GM12891 (cell line): ENCODE data around the gene MUC2.

ENCODE experiments used
- DNase-seq: peaks from one replicate; pipeline ENCODE4 v3.0.0; 2011; ENCODE audit warnings: low spot score; ENCODE audit not compliant: insufficient read length
- FAIRE-seq: peaks from 2 replicates; lab custom pipeline; 2011; peaks lifted over from hg19 to GRCh38; lab: Jason Lieb, UNC
- PAX5 ChIP-seq: IDR thresholded peaks from 2 replicates; pipeline ENCODE4 v1.6.1; 2011; ENCODE audit warnings: low read length, moderate library complexity, mild to moderate bottlenecking; ENCODE audit not compliant: insufficient read depth, severe bottlenecking
- POLR2A ChIP-seq: IDR thresholded peaks from 2 replicates; pipeline ENCODE4 v1.6.1; 2011; ENCODE audit warnings: low read depth, low read length, control low read depth
- POLR2AphosphoS5 ChIP-seq: IDR thresholded peaks from 2 replicates; pipeline ENCODE4 v1.6.1; 2011; ENCODE audit warnings: low read depth, low read length, control low read depth
- POU2F2 ChIP-seq: IDR thresholded peaks from 2 replicates; pipeline ENCODE4 v1.6.1; 2011; ENCODE audit warnings: low read depth, mild to moderate bottlenecking, control low read depth, low read length, moderate library complexity
- SPI1 ChIP-seq: IDR thresholded peaks from 2 replicates; pipeline ENCODE4 v1.6.1; 2011; ENCODE audit warnings: low read depth, low read length, control low read depth
- TAF1 ChIP-seq: IDR thresholded peaks from 2 replicates; pipeline ENCODE4 v1.6.1; 2011; ENCODE audit warnings: low read depth, low read length, control low read depth

Gene MUC2

DNA sequence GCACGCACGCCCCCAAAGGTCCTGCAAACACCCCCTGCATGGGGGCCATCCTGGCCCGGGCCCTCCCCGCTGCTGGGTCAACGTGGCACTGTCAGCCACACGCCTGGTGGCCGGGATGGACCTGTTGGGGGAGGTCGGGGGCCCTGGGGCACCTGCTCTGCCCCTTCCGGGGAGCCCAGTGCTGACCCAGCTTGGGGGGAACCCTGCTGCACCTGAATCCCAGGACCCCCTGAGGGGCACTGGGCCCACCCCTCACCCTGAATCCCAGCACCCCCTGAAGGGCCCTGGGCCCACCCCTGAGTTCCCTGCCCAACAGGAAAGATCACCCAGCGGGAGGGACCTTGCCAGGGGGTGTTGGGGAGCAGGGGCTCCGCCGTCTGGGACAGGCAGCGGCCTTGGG lies 37.7 kb upstream of the MUC2 start:
- FAIRE-seq: no peak
- no peak for TF ChIP-seq POLR2A
- no peak for TF ChIP-seq SPI1
- TF ChIP-seq PAX5: no peak
- TF ChIP-seq TAF1: no peak
- TF ChIP-seq POU2F2: no peak
- no peak for TF ChIP-seq POLR2AphosphoS5

DNA sequence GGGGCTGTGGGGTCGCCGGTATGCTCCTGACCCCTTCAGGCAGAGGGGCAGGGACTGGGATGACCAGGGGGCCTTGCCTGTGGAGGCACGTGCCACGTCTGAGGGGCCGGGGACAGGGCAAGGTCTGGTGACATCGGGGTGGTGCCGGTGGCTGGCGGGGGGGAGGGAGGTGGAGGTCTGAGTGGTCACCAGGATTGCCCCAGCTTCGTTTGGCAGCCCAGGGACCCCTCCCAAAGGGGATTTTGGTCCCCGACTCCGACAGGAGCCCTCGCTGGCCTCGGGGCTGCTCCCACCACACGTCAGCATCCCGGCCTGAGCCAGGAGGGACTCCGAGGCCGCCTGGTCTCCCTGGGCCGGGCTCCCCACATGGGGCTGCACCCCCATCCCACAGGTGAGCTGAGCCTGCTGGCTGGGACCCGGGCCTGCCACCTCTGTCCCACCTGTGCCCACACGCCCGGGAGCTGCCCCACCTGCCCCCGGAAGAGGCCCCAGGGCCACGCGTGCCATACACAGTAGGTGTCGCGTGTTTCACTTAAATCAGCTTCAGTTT lies 37.1 kb upstream of the MUC2 start:
- DNase-seq (no peak), FAIRE-seq (no peak)
- TF ChIP-seq TAF1 (no peak), POLR2AphosphoS5 (no peak), POU2F2 (no peak), POLR2A (no peak), SPI1 (no peak), PAX5 (no peak)

More for the DNA sequence above, 37.7 kb upstream of the MUC2 start:
- no peak for DNase-seq

DNA sequence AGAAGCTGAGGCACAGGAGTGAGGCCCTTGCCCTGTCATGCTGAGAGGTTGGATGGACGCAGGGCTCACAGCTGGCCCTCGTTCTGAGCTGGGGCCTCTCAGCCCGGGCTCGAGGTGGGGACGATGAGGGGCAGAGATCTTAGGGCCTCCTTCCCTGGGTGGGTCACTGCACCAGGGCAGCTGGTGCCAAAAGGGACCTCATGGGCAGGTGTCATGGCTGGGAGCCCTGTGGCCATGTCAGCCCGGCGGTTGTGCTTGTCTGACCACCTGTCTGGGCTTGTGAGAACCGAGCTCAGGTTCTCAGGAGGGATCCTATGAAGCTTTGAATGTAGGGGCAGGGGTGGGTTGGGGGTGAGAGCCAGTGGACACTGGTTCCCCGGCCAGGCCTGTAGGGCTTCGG lies 36.3 kb upstream of the MUC2 start:
- FAIRE-seq (no peak), DNase-seq (no peak)
- TF ChIP-seq TAF1 (no peak), PAX5 (no peak), POLR2AphosphoS5 (no peak), POU2F2 (no peak), POLR2A (no peak), SPI1 (no peak)

- TF ChIP-seq SPI1: no peak
- no peak for TF ChIP-seq POLR2AphosphoS5
- no peak for TF ChIP-seq PAX5
- TF ChIP-seq POLR2A: no peak
- TF ChIP-seq POU2F2: no peak
- TF ChIP-seq TAF1: no peak
- FAIRE-seq: no peak
- DNase-seq: no peak
Measured at GRCh38 chr11:1038921-1039320, 35.8 kb upstream of the MUC2 start.

DNA sequence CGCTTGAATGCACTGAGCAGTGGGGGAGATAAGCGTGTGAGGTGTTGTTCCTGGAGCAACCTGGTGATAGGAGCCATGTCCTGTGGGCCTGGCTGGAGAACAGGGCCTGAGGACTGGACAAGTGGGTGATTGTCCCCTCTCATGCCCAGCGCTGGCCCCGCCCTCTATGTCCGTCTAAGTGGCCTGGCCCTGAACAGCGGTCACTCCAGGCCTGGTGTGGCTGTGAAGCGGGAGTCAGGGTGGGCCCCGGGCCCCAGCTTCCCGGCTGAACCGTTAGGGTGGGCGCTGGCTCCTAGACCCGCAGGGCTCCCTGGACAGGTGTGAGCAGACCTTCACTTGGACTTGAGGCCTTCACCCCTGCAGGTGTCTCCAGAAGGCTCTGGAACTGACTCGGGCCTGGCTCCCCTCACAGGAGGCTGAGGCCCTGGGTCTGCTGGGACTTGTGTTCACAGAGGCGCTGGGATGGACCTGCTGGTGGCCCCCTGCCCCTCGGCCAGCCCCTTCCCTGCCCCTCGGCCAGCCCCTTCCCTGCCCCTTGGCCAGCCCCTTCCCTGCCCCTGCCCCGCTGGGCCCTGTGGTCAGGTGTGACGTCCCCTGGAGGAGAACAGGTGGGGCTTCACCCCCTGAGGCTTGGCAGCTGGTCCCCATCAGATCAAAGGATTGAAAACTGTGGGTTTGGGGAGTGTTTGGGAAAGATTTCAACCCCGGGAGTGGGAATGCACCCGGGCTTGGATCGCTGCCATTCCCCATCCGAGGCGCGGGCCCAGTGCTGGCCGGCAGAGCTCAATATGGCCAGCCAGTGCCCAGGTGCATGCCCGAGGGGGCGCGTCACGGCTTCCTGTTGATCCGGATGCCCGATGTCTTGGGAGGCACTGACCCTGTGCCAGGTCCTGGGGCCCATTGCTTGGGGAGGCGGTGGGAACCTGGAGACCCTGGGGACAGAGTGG lies 34.9 kb upstream of the MUC2 start:
- FAIRE-seq (no peak), DNase-seq (no peak)
- no peak for TF ChIP-seq POU2F2

GRCh38 chr11:1040428-1041148 lies 34.1 kb upstream of the MUC2 start:
- FAIRE-seq (no peak), DNase-seq (no peak)
- TF ChIP-seq POLR2AphosphoS5 (no peak), TAF1 (no peak), POLR2A (no peak), POU2F2 (no peak), SPI1 (no peak), PAX5 (no peak)

DNA sequence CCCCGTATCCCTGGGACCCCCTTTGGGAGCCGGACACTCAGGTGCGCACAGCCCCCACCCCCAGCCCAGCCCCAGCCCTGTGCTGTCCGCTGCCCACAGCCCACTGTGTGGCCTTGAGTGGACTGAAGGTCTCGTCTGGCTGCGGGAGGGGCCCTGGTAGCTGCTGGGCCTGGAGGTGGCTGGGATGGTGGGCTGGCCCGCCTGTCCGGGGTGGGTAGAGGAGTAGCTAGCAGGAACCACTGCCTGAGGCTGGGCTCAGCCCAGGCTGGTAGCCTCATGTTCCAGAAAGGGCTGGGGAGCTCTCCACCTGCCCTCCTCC lies 33.6 kb upstream of the MUC2 start:
- DNase-seq (no peak), FAIRE-seq (no peak)
- TF ChIP-seq PAX5: no peak
- no peak for TF ChIP-seq POU2F2
- no peak for TF ChIP-seq POLR2AphosphoS5
- no peak for TF ChIP-seq POLR2A
- no peak for TF ChIP-seq TAF1
- TF ChIP-seq SPI1: no peak

GRCh38 chr11:1041471-1041870 lies 33.2 kb upstream of the MUC2 start:
- TF ChIP-seq POU2F2: no peak
- TF ChIP-seq POLR2A: no peak
- TF ChIP-seq TAF1: no peak
- no peak for TF ChIP-seq SPI1
- no peak for TF ChIP-seq PAX5
- TF ChIP-seq POLR2AphosphoS5: no peak
- no peak for FAIRE-seq
- no peak for DNase-seq

GRCh38 chr11:1041936-1042608 lies 32.6 kb upstream of the MUC2 start:
- no peak for TF ChIP-seq POLR2A
- no peak for TF ChIP-seq POLR2AphosphoS5
- no peak for TF ChIP-seq POU2F2
- TF ChIP-seq TAF1: no peak
- TF ChIP-seq PAX5: no peak
- TF ChIP-seq SPI1: no peak
- no peak for DNase-seq
- FAIRE-seq: no peak
